Liver (tissue), 9 donors: Measurements from ENCODE around the gene LARGE1. TPM values are rescaled to one million over a fixed set of nuclear protein-coding genes. Genes with fewer than 3 reads are reported as not detected.

Experiments used
- DNase-seq: peaks from one replicate; pipeline ENCODE4 v3.0.0-alpha.2; 2017; ENCODE audit warnings: low spot score
- H3K27ac ChIP-seq, 2 donors: one replicate each; pipeline ENCODE4 v1.7.0; 2013; ENCODE audit warnings: inconsistent platforms in 2 of 2, low read length in 2 of 2, control low read depth in 1 of 2, low read depth in 1 of 2, mild to moderate bottlenecking in 1 of 2
- H3K27me3 ChIP-seq, 4 donors: one replicate each; pipeline versions ENCODE4 v1.6.1 to v1.7.0; 2013; ENCODE audit warnings: low read length in 3 of 4, inconsistent platforms in 1 of 4, mild to moderate bottlenecking in 1 of 4, moderate library complexity in 1 of 4; ENCODE audit not compliant: control insufficient read depth in 4 of 4, insufficient read depth in 4 of 4
- H3K36me3 ChIP-seq, 4 donors: one replicate each; pipeline versions ENCODE4 v1.6.1 to v1.7.0; 2013; ENCODE audit warnings: low read length in 3 of 4, mild to moderate bottlenecking in 3 of 4, low read depth in 1 of 4, moderate library complexity in 1 of 4; ENCODE audit not compliant: control insufficient read depth in 4 of 4, insufficient read depth in 3 of 4
- H3K4me1 ChIP-seq, 4 donors: one replicate each; pipeline versions ENCODE4 v1.6.1 to v1.7.0; 2013; ENCODE audit warnings: low read length in 3 of 4, mild to moderate bottlenecking in 3 of 4, moderate library complexity in 1 of 4; ENCODE audit not compliant: control insufficient read depth in 4 of 4, insufficient read depth in 4 of 4
- H3K4me3 ChIP-seq, 3 donors: one replicate each; pipeline versions ENCODE4 v1.6.1 to v1.7.0; 2013; ENCODE audit warnings: low read length in 3 of 3, control low read depth in 1 of 3, low read depth in 1 of 3, mild to moderate bottlenecking in 1 of 3
- H3K9ac ChIP-seq, 2 donors: one replicate each; pipeline ENCODE4 v1.7.0; 2013; ENCODE audit warnings: low read length in 2 of 2, mild to moderate bottlenecking in 2 of 2, moderate library complexity in 2 of 2, control low read depth in 1 of 2, low read depth in 1 of 2
- H3K9me3 ChIP-seq, 4 donors: one replicate each; pipeline versions ENCODE4 v1.6.1 to v1.7.0; 2013; ENCODE audit warnings: low read length in 3 of 4; ENCODE audit not compliant: control insufficient read depth in 4 of 4
- EGR1 ChIP-seq, 2 donors: IDR thresholded peaks; 2 replicates each; pipeline ENCODE4 v1.6.1; 2016 to 2018; ENCODE audit warnings: antibody characterized with exemption in 2 of 2, low read depth in 2 of 2
- GABPA ChIP-seq, 2 donors: IDR thresholded peaks in 1 of 2; conservative IDR thresholded peaks in 1 of 2; 2 replicates each; pipeline ENCODE4 v1.6.1; 2016; ENCODE audit warnings: antibody characterized with exemption in 2 of 2, mild to moderate bottlenecking in 1 of 2, moderate library complexity in 1 of 2
- HNF4G ChIP-seq: IDR thresholded peaks from 2 replicates; pipeline ENCODE4 v1.6.1; 2016; ENCODE audit warnings: antibody characterized with exemption
- JUND ChIP-seq, 2 donors: IDR thresholded peaks; 2 replicates each; pipeline ENCODE4 v1.6.1; 2016; ENCODE audit warnings: antibody characterized with exemption in 2 of 2
- RAD21 ChIP-seq, 2 donors: IDR thresholded peaks; 2 replicates each; pipeline ENCODE4 v1.6.1; 2016; ENCODE audit warnings: antibody characterized with exemption in 2 of 2, mild to moderate bottlenecking in 2 of 2
- SP1 ChIP-seq: IDR thresholded peaks from 2 replicates; pipeline ENCODE4 v1.6.1; 2018; ENCODE audit warnings: antibody characterized with exemption, mild to moderate bottlenecking
- TAF1 ChIP-seq: conservative IDR thresholded peaks from 2 replicates; pipeline ENCODE4 v1.6.1; 2016; ENCODE audit warnings: antibody characterized with exemption, mild to moderate bottlenecking
- YY1 ChIP-seq: IDR thresholded peaks from 2 replicates; pipeline ENCODE4 v1.6.1; 2016; ENCODE audit warnings: antibody characterized with exemption, mild to moderate bottlenecking
- WGBS: extraction: QIAGEN DNeasy Blood & Tissue Kit; methylation state at CpG from one replicate; pipeline ENCODE4 v1.1.7; 2013; 5-methylcytosine and 5-hydroxymethylcytosine counted together
- polyA plus RNA-seq, 2 donors: library from polyadenylated mRNA; stranded (reverse) in 1 of 2; unstranded in 1 of 2; fragments of 200-250 nt in 1 of 2; fragments of >200 nt in 1 of 2; fragmentation: Nextera tagmentation in 1 of 2; extraction: Ambion mirVana in 1 of 2; gene quantifications; one replicate each; pipeline versions ENCODE4 v1.2.1 to v1.2.3, GENCODE V29; 2013 to 2015
- total RNA-seq, 2 donors: library from RNA; depleted of rRNA; stranded (reverse); fragments of >200 nt; gene quantifications; one replicate each; pipeline ENCODE4 v1.2.3, GENCODE V29; 2014
- TF ChIP-seq, protein P1 (sequence below): IDR thresholded peaks from 2 replicates; pipeline ENCODE4 v1.6.1; 2016; ENCODE audit warnings: antibody characterized with exemption
- TF ChIP-seq, protein P2 (sequence below): IDR thresholded peaks from 2 replicates; pipeline ENCODE4 v1.6.1; 2016; ENCODE audit warnings: antibody characterized with exemption, mild to moderate bottlenecking
- donor health status: healthy.
- donor health status: healthy.
- donor health status: healthy.
- donor health status: healthy.
- donor health status: healthy.

LARGE1 gene
- total and polyA plus RNA-seq, 4 donors: 2.3 to 14.1 (median 5.7) TPM

DNA sequence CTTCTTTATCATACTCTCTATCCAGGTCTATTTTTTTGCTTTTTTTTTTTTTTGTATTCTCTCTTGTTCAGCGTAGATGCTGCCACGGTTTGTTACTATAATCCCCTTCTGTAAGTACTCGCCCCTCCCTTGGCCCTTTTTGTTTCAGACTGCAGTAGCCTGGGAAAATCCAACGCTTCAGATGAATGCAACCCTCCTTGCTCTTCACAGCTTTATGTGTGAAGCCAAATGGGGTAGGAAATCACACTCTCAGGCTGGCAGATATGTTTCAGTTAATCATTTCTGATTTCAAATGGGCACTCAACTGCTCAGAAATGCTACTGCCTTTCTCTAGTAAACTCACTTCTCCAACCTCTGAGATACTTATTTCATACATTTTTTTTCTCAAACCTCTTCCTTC, 149.1 kb downstream of the LARGE1 start:
- DNase-seq: no peak
- 96% methylated on average over 4 of the region's 4 CpGs for WGBS
- H3K27ac ChIP-seq: no peak overlapping the region
- H3K36me3 ChIP-seq: no peaks in the 10 kb centered on the region
- H3K4me3 ChIP-seq: no peak overlapping the region
- H3K4me1 ChIP-seq: no peaks in the 10 kb centered on the region
- H3K9ac ChIP-seq: no peak overlapping the region
- TF ChIP-seq EGR1 (IDR thresholded peaks at IDR 0.05; ENCODE audit: low read depth in 2 of 2) (no peak), TAF1 (no peak)
- TF ChIP-seq, protein P1, sequence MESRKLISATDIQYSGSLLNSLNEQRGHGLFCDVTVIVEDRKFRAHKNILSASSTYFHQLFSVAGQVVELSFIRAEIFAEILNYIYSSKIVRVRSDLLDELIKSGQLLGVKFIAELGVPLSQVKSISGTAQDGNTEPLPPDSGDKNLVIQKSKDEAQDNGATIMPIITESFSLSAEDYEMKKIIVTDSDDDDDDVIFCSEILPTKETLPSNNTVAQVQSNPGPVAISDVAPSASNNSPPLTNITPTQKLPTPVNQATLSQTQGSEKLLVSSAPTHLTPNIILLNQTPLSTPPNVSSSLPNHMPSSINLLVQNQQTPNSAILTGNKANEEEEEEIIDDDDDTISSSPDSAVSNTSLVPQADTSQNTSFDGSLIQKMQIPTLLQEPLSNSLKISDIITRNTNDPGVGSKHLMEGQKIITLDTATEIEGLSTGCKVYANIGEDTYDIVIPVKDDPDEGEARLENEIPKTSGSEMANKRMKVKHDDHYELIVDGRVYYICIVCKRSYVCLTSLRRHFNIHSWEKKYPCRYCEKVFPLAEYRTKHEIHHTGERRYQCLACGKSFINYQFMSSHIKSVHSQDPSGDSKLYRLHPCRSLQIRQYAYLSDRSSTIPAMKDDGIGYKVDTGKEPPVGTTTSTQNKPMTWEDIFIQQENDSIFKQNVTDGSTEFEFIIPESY: no peak
- H3K27me3 ChIP-seq: no peaks in the 10 kb centered on the region
- H3K9me3 ChIP-seq: no peaks in the 10 kb centered on the region

DNA sequence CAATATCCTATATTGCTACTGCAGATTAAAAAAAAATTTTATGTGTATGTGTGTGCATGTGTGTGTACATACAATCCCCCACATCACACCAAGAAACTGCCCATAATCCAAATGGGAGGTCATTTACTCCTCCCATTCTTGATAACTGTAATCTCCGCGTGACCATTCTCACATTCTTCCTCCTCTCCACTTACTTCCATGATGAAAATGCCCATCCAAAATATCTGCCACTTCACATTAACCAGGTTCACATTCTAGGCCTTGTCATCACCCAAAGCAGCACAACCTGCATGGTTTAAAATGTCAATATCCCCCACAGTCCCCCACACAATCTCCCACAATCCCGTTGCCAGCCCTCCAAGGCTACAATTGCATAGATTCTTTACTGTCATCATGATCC, 149.6 kb downstream of the LARGE1 start:
- Histone ChIP-seq H3K9me3 (no peaks in the 10 kb centered on the region), H3K27ac (no peak overlapping the region), H3K4me1 (no peaks in the 10 kb centered on the region), H3K36me3 (no peaks in the 10 kb centered on the region), H3K27me3 (no peaks in the 10 kb centered on the region), H3K4me3 (no peak overlapping the region), H3K9ac (no peak overlapping the region)
- no peak for TF ChIP-seq JUND (IDR thresholded peaks at IDR 0.05)
- no peak for TF ChIP-seq SP1
- no peak for TF ChIP-seq HNF4G
- WGBS: 97% methylated on average over 3 of the region's 3 CpGs
- DNase-seq: no peak

DNA sequence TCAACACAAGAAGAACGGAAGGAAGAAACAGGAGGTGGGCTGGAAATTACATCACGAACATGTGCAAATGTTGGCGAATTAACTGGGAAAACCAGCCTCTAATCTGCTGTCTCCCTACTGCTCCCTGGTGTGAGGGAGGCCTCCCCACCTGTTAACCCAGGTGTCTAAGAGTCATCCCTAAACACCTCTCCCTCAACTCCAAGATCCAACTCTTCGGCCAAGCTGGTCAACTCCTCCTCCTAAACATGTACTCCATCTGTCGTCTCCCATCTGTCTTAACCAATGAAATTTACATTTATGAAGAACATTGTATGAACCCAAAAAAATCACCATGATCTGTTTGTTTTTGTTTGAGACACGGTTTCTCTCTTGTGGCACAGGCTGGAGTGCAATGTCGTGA, 154.2 kb downstream of the LARGE1 start:
- no peak for DNase-seq
- Histone ChIP-seq H3K9ac (no peak overlapping the region), H3K27me3 (no peaks in the 10 kb centered on the region), H3K9me3 (no peaks in the 10 kb centered on the region), H3K4me1 (no peaks in the 10 kb centered on the region), H3K27ac (no peak overlapping the region), H3K4me3 (no peak overlapping the region), H3K36me3 (no peaks in the 10 kb centered on the region)
- 94% methylated on average over 7 of the region's 7 CpGs for WGBS
- no peak for TF ChIP-seq RAD21 (IDR thresholded peaks at IDR 0.05)
- TF ChIP-seq GABPA (IDR thresholded peaks at IDR 0.05 in 1 of 2, conservative IDR thresholded peaks at IDR 0.05 in 1 of 2): no peak
- TF ChIP-seq YY1: no peak
- TF ChIP-seq, protein P2, sequence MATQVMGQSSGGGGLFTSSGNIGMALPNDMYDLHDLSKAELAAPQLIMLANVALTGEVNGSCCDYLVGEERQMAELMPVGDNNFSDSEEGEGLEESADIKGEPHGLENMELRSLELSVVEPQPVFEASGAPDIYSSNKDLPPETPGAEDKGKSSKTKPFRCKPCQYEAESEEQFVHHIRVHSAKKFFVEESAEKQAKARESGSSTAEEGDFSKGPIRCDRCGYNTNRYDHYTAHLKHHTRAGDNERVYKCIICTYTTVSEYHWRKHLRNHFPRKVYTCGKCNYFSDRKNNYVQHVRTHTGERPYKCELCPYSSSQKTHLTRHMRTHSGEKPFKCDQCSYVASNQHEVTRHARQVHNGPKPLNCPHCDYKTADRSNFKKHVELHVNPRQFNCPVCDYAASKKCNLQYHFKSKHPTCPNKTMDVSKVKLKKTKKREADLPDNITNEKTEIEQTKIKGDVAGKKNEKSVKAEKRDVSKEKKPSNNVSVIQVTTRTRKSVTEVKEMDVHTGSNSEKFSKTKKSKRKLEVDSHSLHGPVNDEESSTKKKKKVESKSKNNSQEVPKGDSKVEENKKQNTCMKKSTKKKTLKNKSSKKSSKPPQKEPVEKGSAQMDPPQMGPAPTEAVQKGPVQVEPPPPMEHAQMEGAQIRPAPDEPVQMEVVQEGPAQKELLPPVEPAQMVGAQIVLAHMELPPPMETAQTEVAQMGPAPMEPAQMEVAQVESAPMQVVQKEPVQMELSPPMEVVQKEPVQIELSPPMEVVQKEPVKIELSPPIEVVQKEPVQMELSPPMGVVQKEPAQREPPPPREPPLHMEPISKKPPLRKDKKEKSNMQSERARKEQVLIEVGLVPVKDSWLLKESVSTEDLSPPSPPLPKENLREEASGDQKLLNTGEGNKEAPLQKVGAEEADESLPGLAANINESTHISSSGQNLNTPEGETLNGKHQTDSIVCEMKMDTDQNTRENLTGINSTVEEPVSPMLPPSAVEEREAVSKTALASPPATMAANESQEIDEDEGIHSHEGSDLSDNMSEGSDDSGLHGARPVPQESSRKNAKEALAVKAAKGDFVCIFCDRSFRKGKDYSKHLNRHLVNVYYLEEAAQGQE: no peak
- no peak for TF ChIP-seq EGR1 (IDR thresholded peaks at IDR 0.05; ENCODE audit: low read depth in 2 of 2)
